Sigmoid colon (tissue), 4 donors: ENCODE measurements around the gene NXPH2.

Source experiments
- EP300 ChIP-seq, 4 donors: sonication (generic); formaldehyde crosslinking; IDR thresholded peaks; one replicate each; pipeline ENCODE4 v1.6.1; 2017; ENCODE audit warnings: antibody characterized with exemption in 4 of 4
- POLR2A ChIP-seq, 2 donors: fragments of 450-650 bp; IDR thresholded peaks; one replicate each; pipeline ENCODE4 v1.6.1; 2016; ENCODE audit warnings: antibody characterized with exemption in 2 of 2, mild to moderate bottlenecking in 2 of 2, moderate library complexity in 2 of 2
- POLR2AphosphoS5 ChIP-seq, 4 donors: sonication (generic); formaldehyde crosslinking; IDR thresholded peaks; one replicate each; pipeline ENCODE4 v1.6.1; 2017; ENCODE audit warnings: antibody characterized with exemption in 4 of 4
- TF ChIP-seq, protein P1 (sequence below), 4 experiments: fragments of 450-650 bp in 3 of 4; fragments of 200-600 bp in 1 of 4; IDR thresholded peaks; one replicate each; pipeline ENCODE4 v1.5.1; 2016 to 2019; ENCODE audit warnings: antibody characterized with exemption in 4 of 4, mild to moderate bottlenecking in 3 of 4, moderate library complexity in 2 of 4

DNA sequence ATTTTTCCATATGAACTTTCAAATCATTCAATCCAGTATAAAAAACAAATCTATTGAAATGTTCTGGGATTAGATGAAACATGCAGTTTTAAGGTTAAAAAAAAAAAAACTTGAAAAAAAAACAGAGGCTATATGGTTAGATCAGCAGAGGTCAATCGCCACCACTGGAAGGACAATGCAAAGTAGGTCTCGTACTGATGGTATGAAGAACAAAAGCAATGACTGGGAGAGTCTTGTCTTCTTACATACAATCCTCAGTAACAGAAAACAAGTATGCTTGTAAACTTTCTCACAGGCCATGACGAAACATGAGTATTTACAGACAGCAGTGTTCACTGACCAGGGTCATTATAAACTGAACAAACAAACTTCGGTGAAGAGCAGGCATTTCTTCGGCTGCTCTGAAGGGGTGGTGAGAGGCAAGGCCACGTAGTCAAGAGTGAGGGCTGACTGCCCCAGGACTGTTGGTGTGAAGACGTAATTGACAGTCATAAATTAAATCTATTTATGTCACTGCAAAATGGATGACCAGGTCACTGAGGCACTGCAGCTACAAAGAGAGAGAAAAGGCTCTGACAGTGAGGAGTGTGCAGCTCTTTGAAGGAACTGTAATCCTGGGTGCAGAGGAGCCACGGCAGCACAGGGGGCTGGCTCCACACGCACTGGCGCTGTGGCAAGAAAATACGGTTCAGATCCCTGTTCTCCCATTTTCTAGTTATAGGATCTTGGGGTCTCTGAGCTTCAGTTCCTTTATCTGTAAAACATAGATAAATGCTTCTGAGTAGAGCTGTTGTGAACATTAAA is 60.0 kb downstream of the NXPH2 start:
- TF ChIP-seq, protein P1, sequence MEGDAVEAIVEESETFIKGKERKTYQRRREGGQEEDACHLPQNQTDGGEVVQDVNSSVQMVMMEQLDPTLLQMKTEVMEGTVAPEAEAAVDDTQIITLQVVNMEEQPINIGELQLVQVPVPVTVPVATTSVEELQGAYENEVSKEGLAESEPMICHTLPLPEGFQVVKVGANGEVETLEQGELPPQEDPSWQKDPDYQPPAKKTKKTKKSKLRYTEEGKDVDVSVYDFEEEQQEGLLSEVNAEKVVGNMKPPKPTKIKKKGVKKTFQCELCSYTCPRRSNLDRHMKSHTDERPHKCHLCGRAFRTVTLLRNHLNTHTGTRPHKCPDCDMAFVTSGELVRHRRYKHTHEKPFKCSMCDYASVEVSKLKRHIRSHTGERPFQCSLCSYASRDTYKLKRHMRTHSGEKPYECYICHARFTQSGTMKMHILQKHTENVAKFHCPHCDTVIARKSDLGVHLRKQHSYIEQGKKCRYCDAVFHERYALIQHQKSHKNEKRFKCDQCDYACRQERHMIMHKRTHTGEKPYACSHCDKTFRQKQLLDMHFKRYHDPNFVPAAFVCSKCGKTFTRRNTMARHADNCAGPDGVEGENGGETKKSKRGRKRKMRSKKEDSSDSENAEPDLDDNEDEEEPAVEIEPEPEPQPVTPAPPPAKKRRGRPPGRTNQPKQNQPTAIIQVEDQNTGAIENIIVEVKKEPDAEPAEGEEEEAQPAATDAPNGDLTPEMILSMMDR (IDR thresholded peaks at IDR 0.05) = no peak
- TF ChIP-seq POLR2A (IDR thresholded peaks at IDR 0.05) (no peak), EP300 (IDR thresholded peaks at IDR 0.05) (no peak), POLR2AphosphoS5 (IDR thresholded peaks at IDR 0.05) (no peak)
